ENCODE results near the gene LRP2. TPM values are rescaled to one million over a fixed set of nuclear protein-coding genes. Genes with fewer than 3 reads are reported as not detected.

LRP2 gene
- total and polyA plus RNA-seq, 10 of the 15 experiments (the other 5 are each of a cell fraction or from before 2014, with no cell fraction given) = 0.01 to 0.19 (median 0.06) TPM; not detected in 5

GRCh38 chr2:169330555-169331198 lies 31.7 kb downstream of the LRP2 start:
- no peak overlapping the region for H3K9ac ChIP-seq (ENCODE audit: control insufficient read depth, insufficient read depth, low read length)
- in situ Hi-C loops (cut with MboI) (no loop called here), intact Hi-C loops (cut with micrococcal nuclease; ENCODE audit: unreplicated experiment) (no loop called here)
- H4K20me1 ChIP-seq (ENCODE audit: control insufficient read depth, insufficient read depth) = no peaks in the 10 kb centered on the region
- WGBS (ENCODE audit: insufficient coverage, insufficient replicate concordance, low lambda C conversion rate, missing lambda C conversion rate) = 25% methylated on average over 6 of the region's 6 CpGs
- no peaks in the 10 kb centered on the region for H3K79me2 ChIP-seq (ENCODE audit: control insufficient read depth, insufficient read depth, low read length)
- no peak overlapping the region for H3K4me3 ChIP-seq
- DNase-seq (ENCODE audit: low read depth, low spot score) = no peak
- no peak for TF ChIP-seq ZBTB40 (IDR thresholded peaks at IDR 0.05; ENCODE audit: borderline replicate concordance)
- TF ChIP-seq IRF4 (IDR thresholded peaks at IDR 0.05; ENCODE audit: low read depth, low read length) = no peak
- no peak for TF ChIP-seq HDGF (IDR thresholded peaks at IDR 0.05)
- TF ChIP-seq SKIL (IDR thresholded peaks at IDR 0.05; ENCODE audit: low read depth, poor library complexity, severe bottlenecking) = no peak
- no peak for TF ChIP-seq RBBP5 (conservative IDR thresholded peaks at IDR 0.05)
- TF ChIP-seq PRDM15 (CRISPR knock-in tag; IDR thresholded peaks at IDR 0.05) = no peak
- no peak for TF ChIP-seq SREBF1 (IDR thresholded peaks at IDR 0.05; ENCODE audit: low read length)
- no peak for TF ChIP-seq SPI1 (IDR thresholded peaks at IDR 0.05; ENCODE audit: borderline replicate concordance, insufficient read depth, low read depth, low read length)
- TF ChIP-seq MEF2A (IDR thresholded peaks at IDR 0.05; ENCODE audit: insufficient read depth, low read depth, low read length) = no peak
- TF ChIP-seq YY1 (IDR thresholded peaks at IDR 0.05; ENCODE audit: low read depth, low read length) = no peak
- no peak for TF ChIP-seq CBFB (IDR thresholded peaks at IDR 0.05; ENCODE audit: low read depth)
- no peak for TF ChIP-seq RELA (IDR thresholded peaks at IDR 0.05; ENCODE audit: borderline replicate concordance, partially characterized antibody)
- no peak overlapping the region for H2AFZ ChIP-seq (ENCODE audit: control insufficient read depth, low read depth, low read length)
- no peak for FAIRE-seq
- no peak for ATAC-seq
- H3K4me1 ChIP-seq (ENCODE audit: control insufficient read depth, insufficient read depth, low read length) = no peaks in the 10 kb centered on the region
- ChIA-PET SMC1A (ENCODE audit: uncharacterized antibody, unreplicated experiment) (no interaction called here), POLR2A (no interaction called here), RAD21 (ENCODE audit: unreplicated experiment) (no interaction called here), CTCF (no interaction called here)
- no peaks in the 10 kb centered on the region for H3K9me3 ChIP-seq (replicated peaks; ENCODE audit: control insufficient read depth, insufficient read depth, low read length)
- no peak overlapping the region for H3K4me2 ChIP-seq (ENCODE audit: control insufficient read depth, insufficient read depth)
- H3K36me3 ChIP-seq (ENCODE audit: control insufficient read depth in 2 of 2, insufficient read depth in 2 of 2, low read length in 1 of 2) = no peaks in the 10 kb centered on the region
- H3K27me3 ChIP-seq (replicated peaks in 1 of 2; ENCODE audit: control insufficient read depth in 2 of 2, insufficient read depth in 2 of 2, low read length in 1 of 2) = no peaks in the 10 kb centered on the region
- BruUV-seq (replicated peaks) = no TSS peak
- H3K27ac ChIP-seq (ENCODE audit: control insufficient read depth, insufficient read depth) = no peak overlapping the region

Measured in GM12878 (cell line).